Fibroblast of skin of left quadriceps (primary cell): Measurements from ENCODE around the gene PCDH15.
"Not testable (repeated sequence)": the region's sequence is repeated elsewhere in the genome, so short reads cannot be mapped to it uniquely, and the experiment has no call there.

Experiments used
- DNase-seq, 2 experiments: peaks; one replicate each; pipeline ENCODE4 v3.0.0-alpha.2; 2013; ENCODE audit warnings: low read depth in 2 of 2

The PCDH15 gene

GRCh38 chr10:53983431-53983830 lies 817.6 kb downstream of the PCDH15 start:
- no peak for DNase-seq

- no peak for DNase-seq
Observed at GRCh38 chr10:53980210-53980609, 820.8 kb downstream of the PCDH15 start.

DNA sequence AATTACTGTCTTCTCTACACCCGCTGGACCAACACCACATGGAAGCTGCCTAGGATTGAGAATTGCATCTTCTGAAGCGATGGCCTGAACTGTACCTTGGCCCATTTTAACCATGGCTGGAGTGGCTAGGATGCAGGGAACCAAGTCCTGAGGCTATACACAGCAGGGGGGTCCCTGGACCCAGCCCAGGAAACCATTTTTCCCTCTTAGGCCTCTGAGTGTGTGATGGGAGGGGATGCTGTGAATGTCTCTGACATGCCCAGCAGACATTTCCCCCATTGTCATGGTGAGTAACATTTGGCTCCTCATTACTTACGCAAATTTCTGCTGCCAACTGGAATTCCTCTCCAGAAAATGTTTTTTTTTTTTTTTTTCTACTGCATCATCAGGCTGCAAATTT lies 822.7 kb downstream of the PCDH15 start:
- DNase-seq, result no peak

DNA sequence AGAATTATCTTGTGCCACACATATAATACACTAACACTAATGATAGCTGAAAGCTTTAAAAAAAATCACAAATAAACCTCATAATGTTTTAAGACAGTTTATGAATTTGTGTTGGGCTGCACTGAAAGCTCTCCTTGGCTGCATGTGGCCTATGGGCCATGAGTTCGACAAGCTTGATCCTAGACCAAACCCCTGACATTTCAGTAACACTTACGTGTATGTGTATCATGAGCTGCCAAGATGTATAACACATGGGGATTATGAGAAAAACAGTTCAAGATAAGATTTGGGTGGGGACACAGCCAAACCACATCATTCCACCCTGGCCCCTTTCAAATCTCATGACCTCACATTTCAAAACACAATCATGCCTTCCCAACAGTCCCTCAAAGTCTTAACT lies 823.8 kb downstream of the PCDH15 start:
- DNase-seq, result no peak

- DNase-seq, result no peak
Observed at GRCh38 chr10:53957401-53957800, 843.6 kb downstream of the PCDH15 start.

GRCh38 chr10:53955091-53955490 lies 845.9 kb downstream of the PCDH15 start:
- no peak for DNase-seq

- no peak for DNase-seq
Observed at GRCh38 chr10:53952698-53953630, 848.1 kb downstream of the PCDH15 start.

GRCh38 chr10:53939654-53940053 lies 861.4 kb downstream of the PCDH15 start:
- DNase-seq, result no peak

DNA sequence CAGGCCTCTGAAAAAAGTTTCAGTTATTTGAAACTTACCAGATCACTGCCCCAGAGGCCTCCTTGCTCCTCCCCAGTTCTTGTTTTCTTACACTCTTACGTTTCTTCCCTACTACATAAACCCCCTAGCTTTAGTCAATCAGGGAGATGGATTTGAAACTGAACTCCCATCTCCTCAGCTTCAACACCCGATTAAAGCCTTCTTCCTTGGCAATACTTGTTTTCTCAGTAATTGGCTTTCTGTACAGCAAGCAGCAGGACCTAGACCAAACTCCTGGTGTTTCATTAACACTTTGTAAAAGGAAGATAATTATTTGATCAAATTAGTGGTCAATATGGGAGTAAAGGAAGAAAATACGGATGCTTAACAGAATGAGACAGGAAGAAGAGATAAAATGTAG lies 870.4 kb downstream of the PCDH15 start:
- DNase-seq, result no peak

GRCh38 chr10:53924051-53924700 lies 876.9 kb downstream of the PCDH15 start:
- DNase-seq, result not testable (repeated sequence)

DNA sequence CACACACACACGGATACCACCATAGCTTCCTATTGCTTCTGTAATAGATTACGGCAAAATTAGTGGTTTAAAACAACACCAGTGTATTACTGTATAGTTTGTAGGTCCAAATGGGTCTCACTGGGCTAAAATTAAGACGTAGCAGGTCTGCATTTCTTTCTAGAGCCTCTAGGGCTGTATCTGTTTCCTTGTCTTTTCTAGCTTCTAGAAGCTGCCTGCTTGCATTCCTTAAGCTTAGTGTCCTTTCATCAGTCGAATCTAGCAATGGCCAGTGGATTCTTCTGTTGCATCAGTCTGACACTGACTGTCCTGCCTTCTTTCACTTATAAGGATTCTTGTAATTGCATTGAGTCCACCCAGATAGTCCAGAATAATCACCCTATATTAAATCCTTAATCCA lies 882.3 kb downstream of the PCDH15 start:
- DNase-seq, result no peak

DNA sequence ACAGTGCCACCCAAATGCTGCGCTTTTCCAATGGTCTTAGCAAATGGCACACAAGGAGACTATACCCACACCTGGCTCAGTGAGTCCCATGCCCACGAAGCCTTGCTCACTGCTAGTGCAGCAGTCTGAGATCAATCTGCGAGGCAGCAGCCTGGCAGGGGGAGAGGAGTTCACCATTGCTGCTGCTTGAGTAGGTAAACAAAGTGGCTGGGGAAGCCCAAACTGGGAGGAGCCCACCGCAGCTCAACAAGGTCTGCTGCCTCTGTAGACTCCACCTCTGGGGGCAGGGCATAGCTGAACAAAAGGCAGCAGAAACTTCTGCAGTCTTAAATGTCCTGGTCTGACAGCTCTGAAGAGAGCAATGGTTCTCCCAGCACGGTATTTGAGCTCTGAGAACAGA lies 891.2 kb downstream of the PCDH15 start:
- DNase-seq, result no peak

GRCh38 chr10:53904506-53905241 lies 896.4 kb downstream of the PCDH15 start:
- no peak for DNase-seq

- DNase-seq, result no peak
Observed at GRCh38 chr10:53903756-53904155, 897.3 kb downstream of the PCDH15 start.

DNA sequence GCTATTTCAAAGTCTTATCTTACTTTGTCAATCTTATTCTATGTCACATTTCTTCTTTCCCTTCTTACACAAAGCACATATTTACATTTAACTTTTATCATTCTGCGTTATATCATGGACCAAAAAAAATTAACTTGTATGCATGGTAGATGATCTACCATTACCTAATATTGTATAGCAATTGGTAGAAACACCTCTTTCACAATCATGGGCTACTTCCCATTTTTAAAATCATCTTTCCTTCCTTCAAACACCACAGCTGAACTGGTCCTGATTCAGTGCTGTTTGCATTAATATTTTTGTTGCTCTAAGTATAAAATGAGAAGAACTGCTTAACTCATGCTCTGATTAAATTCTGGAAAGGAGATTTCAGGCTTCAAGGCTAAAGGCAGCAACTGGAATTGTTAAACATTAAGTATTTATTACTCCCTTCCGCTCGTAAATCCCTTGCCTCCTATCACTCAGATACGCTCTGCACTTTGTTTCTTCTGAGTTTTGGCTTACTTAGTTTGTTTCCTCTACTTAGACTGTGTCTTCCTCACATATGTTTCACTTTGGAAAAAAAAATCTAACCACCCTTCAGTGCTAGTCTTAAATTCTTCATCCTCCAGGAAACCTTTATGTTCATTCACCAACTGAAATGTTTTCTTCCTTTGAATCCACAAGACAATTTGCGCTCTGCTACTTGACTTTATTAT lies 901.4 kb downstream of the PCDH15 start:
- no peak for DNase-seq

GRCh38 chr10:53898532-53898931 lies 902.5 kb downstream of the PCDH15 start:
- DNase-seq, result no peak

GRCh38 chr10:53894145-53894544 lies 906.9 kb downstream of the PCDH15 start:
- no peak for DNase-seq

- DNase-seq, result no peak
Observed at GRCh38 chr10:53893061-53893460, 908.0 kb downstream of the PCDH15 start.

DNA sequence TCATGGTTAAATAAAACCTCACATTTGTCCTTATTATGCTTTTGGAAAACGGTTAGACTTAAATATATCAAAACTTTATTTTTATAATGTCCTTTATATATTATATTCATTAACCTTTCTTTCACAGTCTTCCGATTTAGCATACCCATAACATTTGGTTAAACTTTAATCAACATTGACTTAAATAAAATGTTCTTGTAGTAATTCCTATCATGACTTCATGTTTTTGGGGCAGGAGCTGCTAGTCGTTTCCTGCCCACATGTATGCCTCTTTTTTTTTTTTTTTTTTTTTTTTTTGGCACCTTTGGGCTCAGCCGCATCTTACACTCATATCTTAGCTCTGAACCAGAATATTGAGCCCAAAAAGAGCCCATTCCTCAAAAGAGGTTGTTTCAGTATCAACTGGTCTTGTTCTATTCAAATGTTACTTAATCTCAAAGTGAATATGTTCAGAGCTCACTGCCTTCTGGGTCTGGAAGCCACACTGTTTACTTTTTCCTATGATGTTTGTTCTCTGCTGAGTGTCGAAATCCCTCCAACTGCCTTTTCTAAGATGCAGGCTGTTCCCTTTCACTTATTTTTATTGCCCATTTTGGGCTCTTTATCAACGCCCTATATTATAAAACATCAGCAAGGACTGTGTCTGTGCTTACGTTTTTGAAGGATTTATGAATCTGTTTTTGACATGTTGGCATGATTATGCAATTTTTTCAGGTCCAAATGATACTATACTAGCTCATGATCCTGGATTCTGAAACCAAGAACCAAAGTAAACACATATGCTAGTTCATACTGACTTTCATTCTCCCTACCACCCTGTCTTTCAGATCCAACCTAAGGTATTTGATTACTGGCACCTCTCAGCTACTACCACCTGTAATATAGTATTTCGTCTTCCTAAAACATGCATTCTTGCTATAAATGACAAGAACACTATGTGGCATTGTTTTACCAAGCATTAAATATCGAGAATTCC lies 914.4 kb downstream of the PCDH15 start:
- no peak for DNase-seq

DNA sequence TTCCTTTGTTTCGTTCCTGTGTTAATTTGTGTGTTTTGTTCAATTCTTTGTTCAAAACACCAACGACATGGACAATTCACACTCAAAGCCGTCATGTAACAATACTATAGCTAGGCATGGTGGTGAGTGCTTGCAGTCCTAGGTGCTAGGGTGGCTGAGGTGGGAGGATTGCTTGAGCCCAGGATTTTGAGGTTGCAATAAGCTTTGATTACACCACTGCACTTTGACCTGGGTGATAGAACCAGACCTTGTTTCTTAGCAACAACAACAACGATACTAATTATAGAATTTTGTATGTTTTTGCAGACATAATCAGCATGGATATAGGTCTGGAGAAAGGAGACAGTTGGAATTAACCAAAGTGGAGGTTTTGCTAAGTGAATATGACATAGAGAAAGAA lies 936.2 kb downstream of the PCDH15 start:
- no peak for DNase-seq
